Cardiac muscle cell (in vitro differentiated cells and primary cell): ENCODE data around the gene ING5. TPM values are rescaled to one million over a fixed set of nuclear protein-coding genes. Genes with fewer than 3 reads are reported as not detected.

Experiments used
- DNase-seq, 2 donors: peaks; one replicate each; pipeline versions ENCODE4 v3.0.0 to v3.0.0-alpha.2; 2010 to 2017; ENCODE audit warnings: low read depth in 1 of 2, low spot score in 1 of 2
- H3K27ac ChIP-seq: fragments of 200-600 bp; sonication (generic); 2 replicates; pipeline ENCODE4 v1.5.1; 2016
- H3K27me3 ChIP-seq: fragments of 200-600 bp; sonication (generic); 2 replicates; pipeline ENCODE4 v1.6.0; 2016; ENCODE audit warnings: control low read depth
- H3K36me3 ChIP-seq: fragments of 200-600 bp; sonication (generic); 2 replicates; pipeline ENCODE4 v1.5.1; 2016; ENCODE audit warnings: control low read depth
- H3K4me1 ChIP-seq: fragments of 200-600 bp; sonication (generic); 2 replicates; pipeline ENCODE4 v1.8.1; 2017; ENCODE audit warnings: low read depth, mild to moderate bottlenecking, mixed run types
- H3K4me3 ChIP-seq: fragments of 200-600 bp; sonication (generic); 2 replicates; pipeline ENCODE4 v1.5.1; 2016; ENCODE audit warnings: mild to moderate bottlenecking
- H3K9me3 ChIP-seq: fragments of 200-600 bp; sonication (generic); 2 replicates; pipeline ENCODE4 v1.5.1; 2017; ENCODE audit warnings: low read depth, mild to moderate bottlenecking, control low read depth
- polyA plus RNA-seq: library from polyadenylated mRNA; unstranded; fragments of >200 nt; fragmentation: Nextera tagmentation; extraction: Ambion mirVana; gene quantifications from 2 replicates; pipeline ENCODE4 v1.2.1, GENCODE V29; 2016
- total RNA-seq: library from RNA; depleted of rRNA; stranded (reverse); fragments of >200 nt; gene quantifications from 2 replicates; pipeline ENCODE4 v1.2.3, GENCODE V29; 2016
- TF ChIP-seq, protein P1 (sequence below): IDR thresholded peaks from 2 replicates; pipeline ENCODE4 v1.5.1; 2012; ENCODE audit warnings: low read depth, mild to moderate bottlenecking, low read length

Gene ING5
- total and polyA plus RNA-seq, 2 experiments from 2014 or later, result 16.3 to 53.6 TPM

DNA sequence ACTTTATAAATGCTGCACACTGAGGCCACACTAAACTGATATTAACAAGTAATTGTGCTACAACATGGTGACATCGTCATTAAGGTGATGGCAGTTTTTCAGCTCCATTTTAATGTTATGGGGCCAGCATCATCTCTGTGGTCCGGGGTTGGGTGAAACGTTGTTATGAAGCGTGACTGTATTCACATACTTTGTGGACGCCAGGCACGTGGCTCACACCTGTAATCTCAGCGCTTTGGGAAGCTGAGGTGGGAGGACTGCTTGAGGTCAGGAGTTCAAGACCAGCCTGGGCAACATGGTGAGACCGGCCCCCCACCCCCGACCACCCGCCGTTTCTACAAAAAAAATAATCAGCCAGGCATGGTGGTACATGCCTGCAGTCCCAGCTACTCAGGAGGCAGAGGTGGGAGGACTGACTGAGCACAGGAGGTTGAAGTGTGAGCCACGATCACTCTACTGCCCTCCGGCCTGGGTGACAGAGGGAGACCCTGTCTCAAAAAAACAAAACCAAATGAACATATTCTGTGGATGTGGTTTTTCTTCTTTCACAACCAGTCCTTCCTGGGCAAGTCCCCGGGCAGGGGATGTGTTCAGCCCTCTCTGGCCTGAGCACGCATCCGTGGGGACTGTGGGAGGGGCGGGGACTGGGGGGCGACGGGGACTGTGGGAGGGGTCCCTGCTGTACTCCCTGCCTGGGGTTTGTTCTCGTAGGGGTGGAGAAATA lies 61.9 kb downstream of the ING5 start:
- Histone ChIP-seq H3K27me3 (no peaks in the 10 kb centered on the region), H3K36me3 (no peaks in the 10 kb centered on the region), H3K4me1 (peaks cover 19% of the 10 kb centered on the region), H3K27ac (no peak overlapping the region), H3K9me3 (no peaks in the 10 kb centered on the region), H3K4me3 (no peak overlapping the region)
- DNase-seq, result no peak
- TF ChIP-seq, protein P1, sequence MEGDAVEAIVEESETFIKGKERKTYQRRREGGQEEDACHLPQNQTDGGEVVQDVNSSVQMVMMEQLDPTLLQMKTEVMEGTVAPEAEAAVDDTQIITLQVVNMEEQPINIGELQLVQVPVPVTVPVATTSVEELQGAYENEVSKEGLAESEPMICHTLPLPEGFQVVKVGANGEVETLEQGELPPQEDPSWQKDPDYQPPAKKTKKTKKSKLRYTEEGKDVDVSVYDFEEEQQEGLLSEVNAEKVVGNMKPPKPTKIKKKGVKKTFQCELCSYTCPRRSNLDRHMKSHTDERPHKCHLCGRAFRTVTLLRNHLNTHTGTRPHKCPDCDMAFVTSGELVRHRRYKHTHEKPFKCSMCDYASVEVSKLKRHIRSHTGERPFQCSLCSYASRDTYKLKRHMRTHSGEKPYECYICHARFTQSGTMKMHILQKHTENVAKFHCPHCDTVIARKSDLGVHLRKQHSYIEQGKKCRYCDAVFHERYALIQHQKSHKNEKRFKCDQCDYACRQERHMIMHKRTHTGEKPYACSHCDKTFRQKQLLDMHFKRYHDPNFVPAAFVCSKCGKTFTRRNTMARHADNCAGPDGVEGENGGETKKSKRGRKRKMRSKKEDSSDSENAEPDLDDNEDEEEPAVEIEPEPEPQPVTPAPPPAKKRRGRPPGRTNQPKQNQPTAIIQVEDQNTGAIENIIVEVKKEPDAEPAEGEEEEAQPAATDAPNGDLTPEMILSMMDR, result no peak

DNA sequence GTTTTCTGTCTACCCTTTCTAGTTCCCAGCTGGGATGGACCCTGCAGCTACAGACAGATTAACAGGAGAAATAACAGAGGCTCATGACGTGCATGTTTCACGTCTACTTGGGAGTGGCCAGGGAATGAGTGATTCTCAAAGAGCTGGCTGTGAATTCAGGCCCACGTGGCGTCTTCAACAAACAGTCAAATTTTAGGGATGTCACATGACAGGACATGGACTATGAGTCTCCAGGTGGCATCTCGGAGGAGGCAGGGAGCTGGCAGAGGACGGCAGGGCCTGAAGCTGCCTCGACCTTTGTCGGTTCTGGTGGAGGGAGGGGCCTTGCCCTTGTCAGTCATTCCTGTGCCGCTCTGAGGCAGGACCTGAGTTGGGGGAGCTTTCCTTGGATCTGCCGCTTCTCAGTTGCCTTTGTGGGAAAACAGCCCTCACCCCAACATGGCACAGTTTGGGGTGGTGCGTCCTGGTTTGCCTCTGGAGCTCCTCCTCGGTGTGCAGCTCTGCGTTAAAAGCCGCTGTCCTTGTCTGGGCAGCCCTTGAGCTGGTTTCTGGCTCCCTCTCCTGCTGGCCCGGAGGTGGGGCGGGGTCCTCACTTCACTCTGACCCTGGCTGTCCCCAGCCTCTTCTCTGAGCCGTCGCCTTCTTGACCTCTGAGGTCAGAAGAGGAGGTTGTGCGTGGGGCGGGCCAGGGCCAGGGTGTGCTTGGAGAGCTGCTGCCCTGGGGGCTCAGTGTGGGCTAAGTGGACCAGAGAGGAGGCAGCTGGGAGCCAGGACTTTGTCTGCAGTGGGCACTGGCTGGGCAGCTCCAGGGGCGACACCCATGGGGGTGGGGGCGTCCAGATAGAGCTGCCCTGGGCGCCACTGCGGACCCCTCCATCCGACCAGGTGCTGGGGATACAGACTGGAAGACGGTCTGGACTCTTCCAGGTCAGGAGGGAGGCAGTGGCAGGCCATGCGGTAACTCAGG lies 62.7 kb downstream of the ING5 start:
- no peaks in the 10 kb centered on the region for H3K27me3 ChIP-seq
- H3K36me3 ChIP-seq, result no peaks in the 10 kb centered on the region

DNA sequence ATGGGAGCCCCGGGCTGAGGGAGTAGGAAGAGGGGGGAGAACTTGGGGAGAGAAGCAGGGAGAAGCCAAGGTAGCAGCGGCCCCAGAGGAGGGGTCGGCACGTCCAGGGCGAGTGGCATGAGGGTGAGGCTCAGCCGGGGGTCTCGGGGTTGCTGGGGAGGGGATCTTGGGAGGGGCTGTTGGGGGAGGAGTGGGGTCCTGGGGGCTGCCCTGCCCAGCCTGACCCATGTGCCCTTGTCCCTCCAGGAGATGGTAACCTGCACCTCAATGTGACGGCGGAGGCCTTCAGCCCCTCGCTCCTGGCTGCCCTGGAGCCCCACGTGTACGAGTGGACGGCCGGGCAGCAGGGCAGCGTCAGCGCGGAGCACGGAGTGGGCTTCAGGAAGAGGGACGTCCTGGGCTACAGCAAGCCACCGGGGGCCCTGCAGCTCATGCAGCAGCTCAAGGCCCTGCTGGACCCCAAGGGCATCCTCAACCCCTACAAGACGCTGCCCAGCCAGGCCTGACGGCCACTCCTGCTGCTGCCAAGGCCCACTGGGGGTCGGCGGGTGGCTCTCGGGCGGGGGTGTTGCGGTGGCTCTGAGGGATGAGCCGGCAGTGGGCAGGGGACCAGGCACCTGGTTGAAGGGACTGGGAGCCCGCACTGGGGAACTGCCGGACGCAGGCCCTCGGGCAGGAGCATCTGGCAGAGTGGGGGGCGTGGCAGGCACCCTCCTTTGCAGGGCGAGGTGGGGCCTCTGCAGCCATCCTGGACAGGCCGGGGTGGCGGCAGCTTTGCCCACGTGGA lies 65.8 kb downstream of the ING5 start:
- TF ChIP-seq, protein P1, result no peak
- Histone ChIP-seq H3K36me3 (no peaks in the 10 kb centered on the region), H3K4me3 (no peak overlapping the region), H3K27me3 (no peaks in the 10 kb centered on the region), H3K4me1 (peaks cover 19% of the 10 kb centered on the region), H3K27ac (no peak overlapping the region), H3K9me3 (no peaks in the 10 kb centered on the region)
- DNase-seq, result no peak

More for the DNA sequence above, 62.7 kb downstream of the ING5 start:
- TF ChIP-seq, protein P1, result no peak
- Histone ChIP-seq H3K4me3 (no peak overlapping the region), H3K4me1 (peaks cover 11% of the 10 kb centered on the region), H3K9me3 (no peaks in the 10 kb centered on the region), H3K27ac (peak overlapping the region; percentile 5)
- peak; percentile 21 to 23 for DNase-seq

DNA sequence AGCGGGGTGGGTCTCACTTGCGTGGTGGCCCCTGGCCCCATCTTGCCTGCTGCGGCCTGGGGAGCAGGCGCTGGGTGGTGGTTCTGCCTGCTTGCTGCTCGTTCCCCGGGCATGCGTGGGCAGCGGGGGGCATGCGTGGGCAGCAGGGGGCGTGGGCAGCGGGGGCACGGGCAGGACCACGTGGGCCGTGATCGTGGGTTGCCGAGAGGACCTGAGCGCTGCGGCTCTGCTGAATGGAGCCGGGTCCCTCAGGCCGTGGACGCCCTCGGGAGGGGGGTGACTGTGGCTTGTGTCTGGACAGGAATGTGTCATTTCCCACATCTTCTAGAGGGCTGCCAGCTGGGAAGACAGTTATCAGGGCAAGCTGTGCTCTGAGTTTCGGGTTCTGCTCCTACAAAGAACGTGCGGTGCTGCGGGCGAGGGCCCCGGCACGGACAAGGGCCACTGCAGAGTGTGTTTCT lies 66.4 kb downstream of the ING5 start:
- Histone ChIP-seq H3K9me3 (no peaks in the 10 kb centered on the region), H3K27ac (no peak overlapping the region), H3K4me3 (no peak overlapping the region), H3K27me3 (no peaks in the 10 kb centered on the region), H3K4me1 (peaks cover 19% of the 10 kb centered on the region), H3K36me3 (no peaks in the 10 kb centered on the region)
- TF ChIP-seq, protein P1, result no peak
- DNase-seq, result no peak

DNA sequence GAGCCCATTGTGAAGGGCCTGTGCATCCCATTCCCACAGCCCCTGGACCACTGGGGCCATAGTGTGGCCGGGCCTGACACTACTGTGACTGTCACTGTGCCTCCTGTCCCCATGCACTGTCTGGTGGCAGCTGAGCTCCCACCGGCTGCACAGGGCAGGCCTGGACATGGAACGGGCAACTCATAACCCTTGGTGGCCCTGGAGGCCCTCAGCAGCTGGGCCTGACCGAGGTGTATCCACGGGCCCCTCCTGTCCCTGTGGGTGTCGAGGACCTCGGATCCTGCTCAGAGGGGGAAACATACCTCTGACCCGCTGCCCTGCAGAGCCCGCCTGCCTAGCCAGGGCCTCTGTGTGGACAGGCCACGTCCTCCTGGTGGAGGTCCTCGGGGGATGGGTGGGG lies 67.0 kb downstream of the ING5 start:
- Histone ChIP-seq H3K36me3 (no peaks in the 10 kb centered on the region), H3K27ac (no peak overlapping the region), H3K27me3 (no peaks in the 10 kb centered on the region), H3K4me1 (peaks cover 19% of the 10 kb centered on the region), H3K4me3 (no peak overlapping the region), H3K9me3 (no peaks in the 10 kb centered on the region)
- TF ChIP-seq, protein P1, result no peak
- no peak for DNase-seq
